IMR-90 (cell line): ENCODE results near the gene ZNF775.

Source experiments
- BHLHE40 ChIP-seq: fragments of 150-350 bp; IDR thresholded peaks from 2 replicates; pipeline ENCODE4 v1.6.1; 2016; ENCODE audit warnings: mild to moderate bottlenecking, low read depth, low read length
- CEBPB ChIP-seq: IDR thresholded peaks from 2 replicates; pipeline ENCODE4 v1.6.1; 2012; ENCODE audit warnings: low read depth, low read length, improper control_type of control experiment
- CTCF ChIP-seq: conservative IDR thresholded peaks from 2 replicates; pipeline ENCODE4 v1.5.1; 2012; ENCODE audit warnings: mild to moderate bottlenecking, low read depth, low read length, improper control_type of control experiment
- MXI1 ChIP-seq: IDR thresholded peaks from 2 replicates; pipeline ENCODE4 v1.6.1; 2012; ENCODE audit warnings: low read depth, mild to moderate bottlenecking, low read length, moderate library complexity, borderline replicate concordance
- POLR2A ChIP-seq: IDR thresholded peaks from 2 replicates; pipeline ENCODE4 v1.6.1; 2012; ENCODE audit warnings: mild to moderate bottlenecking, low read depth, low read length
- RFX5 ChIP-seq: IDR thresholded peaks from 2 replicates; pipeline ENCODE4 v1.8.0; 2012; ENCODE audit warnings: low read depth, mild to moderate bottlenecking, low read length, moderate library complexity
- SMC3 ChIP-seq: fragments of 150-350 bp; IDR thresholded peaks from 2 replicates; pipeline ENCODE4 v1.6.1; 2016; ENCODE audit warnings: low read depth, mild to moderate bottlenecking, antibody characterized with exemption, low read length, moderate library complexity
- USF2 ChIP-seq: fragments of 150-350 bp; IDR thresholded peaks from 2 replicates; pipeline ENCODE4 v1.6.1; 2017; ENCODE audit warnings: mild to moderate bottlenecking, antibody characterized with exemption, low read length, low read depth

- TF ChIP-seq CTCF (no peak), RFX5 (no peak), POLR2A (no peak), CEBPB (no peak), SMC3 (no peak), BHLHE40 (no peak), MXI1 (no peak), USF2 (no peak)
These were observed 1.3 kb downstream of the ZNF775 start for GRCh38 chr7:150380463-150380862.
